SK-N-SH (cell line): Measurements from ENCODE around the gene RABEPK. TPM values are rescaled to one million over a fixed set of nuclear protein-coding genes. Genes with fewer than 3 reads are reported as not detected.

ENCODE experiments used
- CTCF ChIA-PET: fragments of 300-600, 350-600 bp; formaldehyde crosslinking; extraction: SDS; loops from one replicate; lab custom pipeline; 2021; lab: Yijun Ruan, JAX
- POLR2A ChIA-PET: fragments of 350-600 bp; sonication (Branson Sonifier 250); formaldehyde crosslinking; extraction: SDS; loops from one replicate; lab custom pipeline; 2020; ENCODE audit warnings: antibody characterized with exemption, inconsistent platforms; lab: Yijun Ruan, JAX
- DNase-seq: peaks from one replicate; pipeline ENCODE4 v3.0.0; 2012
- H2AFZ ChIP-seq: fragments of 200-600 bp; sonication (generic); 2 replicates; pipeline ENCODE4 v1.8.1; 2016; ENCODE audit warnings: antibody characterized with exemption, mild to moderate bottlenecking, low read depth
- H3F3A ChIP-seq: fragments of 200-600 bp; sonication (generic); replicated peaks from 2 replicates; pipeline ENCODE3; 2016; ENCODE audit warnings: antibody characterized with exemption, mild to moderate bottlenecking; ENCODE audit not compliant: insufficient read depth
- H3K27ac ChIP-seq, 2 experiments: fragments of 200-500 bp in 1 of 2; fragments of 200-600 bp in 1 of 2; sonication (Bioruptor generic) in 1 of 2; sonication (generic), shearing (Covaris generic) in 1 of 2; 2 replicates each; pipeline versions ENCODE4 v1.5.1 to v1.6.1; 2014 to 2016; ENCODE audit warnings: low read depth in 2 of 2, inconsistent platforms in 1 of 2, low read length in 1 of 2, mild to moderate bottlenecking in 1 of 2, mixed read lengths in 1 of 2
- H3K27me3 ChIP-seq: fragments of 200-600 bp; sonication (generic), shearing (Covaris generic); 2 replicates; pipeline ENCODE4 v1.6.1; 2016; ENCODE audit warnings: mixed run types; ENCODE audit not compliant: insufficient read depth
- H3K36me3 ChIP-seq, 2 experiments: fragments of 200-500 bp in 1 of 2; fragments of 200-600 bp in 1 of 2; sonication (Bioruptor generic) in 1 of 2; sonication (generic) in 1 of 2; replicated peaks in 1 of 2; 2 replicates each; pipeline versions ENCODE3 to v1.5.1; 2014 to 2016; ENCODE audit warnings: low read length in 1 of 2, mild to moderate bottlenecking in 1 of 2; ENCODE audit not compliant: insufficient read depth in 2 of 2, control insufficient read depth in 1 of 2
- H3K4me1 ChIP-seq, 2 experiments: fragments of 200-500 bp in 1 of 2; fragments of 200-600 bp in 1 of 2; sonication (Bioruptor generic) in 1 of 2; sonication (generic), shearing (Covaris generic) in 1 of 2; 2 replicates each; pipeline versions ENCODE4 v1.5.1 to v1.6.1; 2014 to 2016; ENCODE audit warnings: low read depth in 1 of 2, low read length in 1 of 2, mixed run types in 1 of 2; ENCODE audit not compliant: insufficient read depth in 2 of 2, control insufficient read depth in 1 of 2
- H3K4me2 ChIP-seq: fragments of 200-600 bp; sonication (generic), shearing (Covaris generic); 2 replicates; pipeline ENCODE4 v1.6.1; 2017; ENCODE audit warnings: mixed run types
- H3K4me3 ChIP-seq, 2 experiments: fragments of 200-500 bp in 1 of 2; fragments of 200-600 bp in 1 of 2; sonication (Bioruptor generic) in 1 of 2; sonication (generic), shearing (Covaris generic) in 1 of 2; 2 replicates each; pipeline versions ENCODE4 v1.5.1 to v1.8.1; 2014 to 2016; ENCODE audit warnings: low read depth in 2 of 2, inconsistent platforms in 1 of 2, low read length in 1 of 2, mild to moderate bottlenecking in 1 of 2, mixed read lengths in 1 of 2, moderate library complexity in 1 of 2
- H3K79me2 ChIP-seq: fragments of 200-600 bp; sonication (generic); 2 replicates; pipeline ENCODE4 v1.8.1; 2017; ENCODE audit warnings: mild to moderate bottlenecking; ENCODE audit not compliant: insufficient read depth
- H3K9ac ChIP-seq: fragments of 200-600 bp; sonication (generic); 2 replicates; pipeline ENCODE4 v1.6.1; 2017; ENCODE audit warnings: mixed run types
- H3K9me2 ChIP-seq: fragments of 200-600 bp; sonication (generic); 2 replicates; pipeline ENCODE4 v1.6.1; 2017; ENCODE audit warnings: mixed run types
- H3K9me3 ChIP-seq: fragments of 200-600 bp; sonication (generic); 2 replicates; pipeline ENCODE4 v1.6.1; 2017; ENCODE audit warnings: mixed run types, mild to moderate bottlenecking, moderate library complexity
- H4K20me1 ChIP-seq: fragments of 200-600 bp; sonication (generic); 2 replicates; pipeline ENCODE4 v1.6.1; 2017; ENCODE audit warnings: mild to moderate bottlenecking, mixed run types; ENCODE audit not compliant: insufficient read depth
- CHD2 ChIP-seq: fragments of 150-350 bp; IDR thresholded peaks from 2 replicates; pipeline ENCODE4 v1.6.1; 2018; ENCODE audit warnings: low read length; ENCODE audit not compliant: partially characterized antibody
- ELF1 ChIP-seq: IDR thresholded peaks from 2 replicates; pipeline ENCODE4 v1.4.0; 2012
- EP300 ChIP-seq, 2 experiments: IDR thresholded peaks; 2 replicates each; pipeline versions ENCODE4 v1.4.0 to v1.6.1; 2012; ENCODE audit warnings: borderline replicate concordance in 1 of 2, low read depth in 1 of 2, low read length in 1 of 2
- FOSL2 ChIP-seq: IDR thresholded peaks from 2 replicates; pipeline ENCODE4 v1.4.0; 2012; ENCODE audit warnings: low read depth, mild to moderate bottlenecking, moderate library complexity, borderline replicate concordance
- FOXJ3 ChIP-seq: sonication (generic); formaldehyde crosslinking; IDR thresholded peaks from 2 replicates; pipeline ENCODE4 v1.5.1; 2020; ENCODE audit warnings: mild to moderate bottlenecking, missing genetic modification reagents
- FOXM1 ChIP-seq: IDR thresholded peaks from 2 replicates; pipeline ENCODE4 v1.4.0; 2012; ENCODE audit warnings: low read depth, mild to moderate bottlenecking
- GATA2 ChIP-seq: sonication (generic); formaldehyde crosslinking; IDR thresholded peaks from 2 replicates; pipeline ENCODE4 v1.5.0; 2020; ENCODE audit warnings: mild to moderate bottlenecking, missing genetic modification reagents
- MEF2A ChIP-seq: IDR thresholded peaks from 2 replicates; pipeline ENCODE4 v1.4.0; 2012; ENCODE audit warnings: low read depth, borderline replicate concordance
- NFIC ChIP-seq: IDR thresholded peaks from 2 replicates; pipeline ENCODE4 v1.4.0; 2012; ENCODE audit warnings: borderline replicate concordance
- NRF1 ChIP-seq: IDR thresholded peaks from 2 replicates; pipeline ENCODE4 v1.6.1; 2012; ENCODE audit warnings: low read depth, mild to moderate bottlenecking, low read length
- POLR2AphosphoS5 ChIP-seq: IDR thresholded peaks from 2 replicates; pipeline ENCODE4 v1.6.1; 2012; ENCODE audit warnings: low read depth, low read length
- RCOR1 ChIP-seq: fragments of 150-350 bp; IDR thresholded peaks from 2 replicates; pipeline ENCODE4 v1.6.1; 2017; ENCODE audit warnings: antibody characterized with exemption, low read length
- RFX5 ChIP-seq: IDR thresholded peaks from 2 replicates; pipeline ENCODE4 v1.6.1; 2012; ENCODE audit warnings: mild to moderate bottlenecking, improper control_type of control experiment, low read length
- RXRA ChIP-seq: IDR thresholded peaks from 2 replicates; pipeline ENCODE4 v1.4.0; 2012; ENCODE audit warnings: low read depth, mild to moderate bottlenecking, borderline replicate concordance
- SIN3A ChIP-seq: IDR thresholded peaks from 2 replicates; pipeline ENCODE4 v1.6.1; 2012; ENCODE audit warnings: low read depth, mild to moderate bottlenecking, low read length, moderate library complexity, borderline replicate concordance
- SMC3 ChIP-seq: IDR thresholded peaks from 2 replicates; pipeline ENCODE4 v1.6.1; 2012; ENCODE audit warnings: low read depth, low read length, improper control_type of control experiment
- TEAD4 ChIP-seq: IDR thresholded peaks from 2 replicates; pipeline ENCODE4 v1.4.0; 2012; ENCODE audit warnings: mild to moderate bottlenecking, borderline replicate concordance; ENCODE audit not compliant: insufficient read depth
- YY1 ChIP-seq: IDR thresholded peaks from 2 replicates; pipeline ENCODE4 v1.4.0; 2012; ENCODE audit warnings: low read depth, mild to moderate bottlenecking
- WGBS: methylation state at CpG from one replicate; pipeline ENCODE4 v1.1.6; 2017; ENCODE audit warnings: low lambda C conversion rate; 5-methylcytosine and 5-hydroxymethylcytosine counted together
- polyA plus RNA-seq, 3 experiments: library from polyadenylated mRNA; depleted of rRNA; stranded (reverse); fragments of >200 nt; gene quantifications; 2 replicates each; pipeline ENCODE4 v1.2.3, GENCODE V29; 2012
- TF ChIP-seq, protein P1 (sequence below): fragments of 150-350 bp; IDR thresholded peaks from 2 replicates; pipeline ENCODE4 v1.6.1; 2016; ENCODE audit warnings: mild to moderate bottlenecking, low read depth, low read length
- TF ChIP-seq, protein P2 (sequence below): IDR thresholded peaks from 2 replicates; pipeline ENCODE4 v1.6.1; 2012; ENCODE audit warnings: mild to moderate bottlenecking, low read depth, low read length, moderate library complexity
- TF ChIP-seq, protein P3 (sequence below): IDR thresholded peaks from 2 replicates; pipeline ENCODE4 v1.4.0; 2012; ENCODE audit warnings: low read depth
- TF ChIP-seq, protein P4 (sequence below): fragments of 200-600 bp; sonication (generic); IDR thresholded peaks from 2 replicates; pipeline ENCODE4 v1.6.1; 2017; ENCODE audit warnings: antibody characterized with exemption, mild to moderate bottlenecking, moderate library complexity
- TF ChIP-seq, protein P5 (sequence below): IDR thresholded peaks from 2 replicates; pipeline ENCODE4; 2012

The RABEPK gene
- polyA plus RNA-seq, 1 of the 3 experiments (the other 2 are of a cell fraction) = 55.1 TPM

DNA sequence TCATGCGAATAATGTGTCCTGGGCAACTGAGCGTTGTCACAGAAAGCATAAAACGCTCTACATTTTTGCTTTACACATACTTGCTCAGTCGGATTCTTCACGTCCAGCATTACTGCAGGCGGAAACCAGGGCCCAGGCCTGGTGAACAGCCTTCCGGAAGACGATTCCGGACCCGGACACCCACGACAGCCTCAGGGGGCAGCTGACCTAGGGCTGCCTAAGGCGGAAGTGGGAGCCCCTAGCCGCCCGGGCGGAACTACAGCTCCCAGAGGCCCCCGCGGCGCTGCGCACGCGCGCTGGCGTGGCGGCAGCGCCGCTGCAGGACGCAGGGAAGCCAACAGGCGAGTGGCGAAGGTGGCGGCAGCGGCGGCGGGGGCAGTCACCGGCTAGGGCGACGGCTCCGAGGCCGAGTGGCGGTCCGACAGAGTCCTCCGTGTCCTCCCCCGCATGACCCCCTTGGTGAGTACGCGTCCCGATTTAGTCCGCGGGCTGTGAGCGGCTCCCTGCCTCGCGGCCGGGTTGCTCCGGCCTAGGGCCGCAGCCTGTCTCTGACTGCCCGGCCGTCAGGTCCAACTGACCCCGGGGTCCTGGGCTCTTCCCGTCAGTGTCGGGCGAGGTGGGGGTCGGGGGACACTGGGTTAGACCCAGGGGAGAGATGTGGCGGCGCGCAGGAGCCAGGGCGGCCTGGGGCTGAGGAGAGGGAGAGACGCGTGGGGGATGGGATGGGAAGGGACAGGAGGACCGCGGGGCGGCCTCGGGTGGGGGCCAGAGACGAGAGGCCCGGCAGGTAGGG lies 61.4 kb downstream of the RABEPK start, which contains the start of gene GAPVD1:
Gene GAPVD1 (plus strand): TSS at position 326 of the 793 bp plus-strand sequence. CDS start 37,096 bp downstream, outside the sequence.
- ChIA-PET CTCF (interaction anchor here (0.7 to 1.1 kb wide), 8 partner anchors 11 to 108 kb away, joined by 3 to 6 read pairs (median 3); no protein-coding TSS in a partner anchor), POLR2A (interaction anchor here (2.8 kb wide), 1 partner anchor 21 kb away, joined by 35 read pairs; the partner anchor contains the start of gene HSPA5)
- H3K79me2 ChIP-seq = peaks cover 50% of the 10 kb centered on the region
- TF ChIP-seq, protein P1, sequence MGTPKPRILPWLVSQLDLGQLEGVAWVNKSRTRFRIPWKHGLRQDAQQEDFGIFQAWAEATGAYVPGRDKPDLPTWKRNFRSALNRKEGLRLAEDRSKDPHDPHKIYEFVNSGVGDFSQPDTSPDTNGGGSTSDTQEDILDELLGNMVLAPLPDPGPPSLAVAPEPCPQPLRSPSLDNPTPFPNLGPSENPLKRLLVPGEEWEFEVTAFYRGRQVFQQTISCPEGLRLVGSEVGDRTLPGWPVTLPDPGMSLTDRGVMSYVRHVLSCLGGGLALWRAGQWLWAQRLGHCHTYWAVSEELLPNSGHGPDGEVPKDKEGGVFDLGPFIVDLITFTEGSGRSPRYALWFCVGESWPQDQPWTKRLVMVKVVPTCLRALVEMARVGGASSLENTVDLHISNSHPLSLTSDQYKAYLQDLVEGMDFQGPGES = no peak
- no peak for TF ChIP-seq RFX5
- 0 out of 2 replicates have a peak, but pooled peaks have one; percentile 38 for TF ChIP-seq YY1
- peak; percentile 91 for TF ChIP-seq NRF1
- TF ChIP-seq, protein P2, sequence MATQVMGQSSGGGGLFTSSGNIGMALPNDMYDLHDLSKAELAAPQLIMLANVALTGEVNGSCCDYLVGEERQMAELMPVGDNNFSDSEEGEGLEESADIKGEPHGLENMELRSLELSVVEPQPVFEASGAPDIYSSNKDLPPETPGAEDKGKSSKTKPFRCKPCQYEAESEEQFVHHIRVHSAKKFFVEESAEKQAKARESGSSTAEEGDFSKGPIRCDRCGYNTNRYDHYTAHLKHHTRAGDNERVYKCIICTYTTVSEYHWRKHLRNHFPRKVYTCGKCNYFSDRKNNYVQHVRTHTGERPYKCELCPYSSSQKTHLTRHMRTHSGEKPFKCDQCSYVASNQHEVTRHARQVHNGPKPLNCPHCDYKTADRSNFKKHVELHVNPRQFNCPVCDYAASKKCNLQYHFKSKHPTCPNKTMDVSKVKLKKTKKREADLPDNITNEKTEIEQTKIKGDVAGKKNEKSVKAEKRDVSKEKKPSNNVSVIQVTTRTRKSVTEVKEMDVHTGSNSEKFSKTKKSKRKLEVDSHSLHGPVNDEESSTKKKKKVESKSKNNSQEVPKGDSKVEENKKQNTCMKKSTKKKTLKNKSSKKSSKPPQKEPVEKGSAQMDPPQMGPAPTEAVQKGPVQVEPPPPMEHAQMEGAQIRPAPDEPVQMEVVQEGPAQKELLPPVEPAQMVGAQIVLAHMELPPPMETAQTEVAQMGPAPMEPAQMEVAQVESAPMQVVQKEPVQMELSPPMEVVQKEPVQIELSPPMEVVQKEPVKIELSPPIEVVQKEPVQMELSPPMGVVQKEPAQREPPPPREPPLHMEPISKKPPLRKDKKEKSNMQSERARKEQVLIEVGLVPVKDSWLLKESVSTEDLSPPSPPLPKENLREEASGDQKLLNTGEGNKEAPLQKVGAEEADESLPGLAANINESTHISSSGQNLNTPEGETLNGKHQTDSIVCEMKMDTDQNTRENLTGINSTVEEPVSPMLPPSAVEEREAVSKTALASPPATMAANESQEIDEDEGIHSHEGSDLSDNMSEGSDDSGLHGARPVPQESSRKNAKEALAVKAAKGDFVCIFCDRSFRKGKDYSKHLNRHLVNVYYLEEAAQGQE = no peak
- TF ChIP-seq NFIC = no peak
- TF ChIP-seq SIN3A = no peak
- peak; percentile 98 for TF ChIP-seq ELF1
- TF ChIP-seq RXRA = no peak
- TF ChIP-seq, protein P3, sequence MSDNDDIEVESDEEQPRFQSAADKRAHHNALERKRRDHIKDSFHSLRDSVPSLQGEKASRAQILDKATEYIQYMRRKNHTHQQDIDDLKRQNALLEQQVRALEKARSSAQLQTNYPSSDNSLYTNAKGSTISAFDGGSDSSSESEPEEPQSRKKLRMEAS = peak; percentile 31; the same call in 1 of the 2 replicates
- no peak for TF ChIP-seq EP300 (IDR thresholded peaks at IDR 0.05; ENCODE audit: borderline replicate concordance in 1 of 2, low read depth in 1 of 2, low read length in 1 of 2)
- peak; percentile 16; the same call in 1 of the 2 replicates for TF ChIP-seq POLR2AphosphoS5
- TF ChIP-seq GATA2 = no peak
- TF ChIP-seq CHD2 = peak; percentile 66
- TF ChIP-seq, protein P4, sequence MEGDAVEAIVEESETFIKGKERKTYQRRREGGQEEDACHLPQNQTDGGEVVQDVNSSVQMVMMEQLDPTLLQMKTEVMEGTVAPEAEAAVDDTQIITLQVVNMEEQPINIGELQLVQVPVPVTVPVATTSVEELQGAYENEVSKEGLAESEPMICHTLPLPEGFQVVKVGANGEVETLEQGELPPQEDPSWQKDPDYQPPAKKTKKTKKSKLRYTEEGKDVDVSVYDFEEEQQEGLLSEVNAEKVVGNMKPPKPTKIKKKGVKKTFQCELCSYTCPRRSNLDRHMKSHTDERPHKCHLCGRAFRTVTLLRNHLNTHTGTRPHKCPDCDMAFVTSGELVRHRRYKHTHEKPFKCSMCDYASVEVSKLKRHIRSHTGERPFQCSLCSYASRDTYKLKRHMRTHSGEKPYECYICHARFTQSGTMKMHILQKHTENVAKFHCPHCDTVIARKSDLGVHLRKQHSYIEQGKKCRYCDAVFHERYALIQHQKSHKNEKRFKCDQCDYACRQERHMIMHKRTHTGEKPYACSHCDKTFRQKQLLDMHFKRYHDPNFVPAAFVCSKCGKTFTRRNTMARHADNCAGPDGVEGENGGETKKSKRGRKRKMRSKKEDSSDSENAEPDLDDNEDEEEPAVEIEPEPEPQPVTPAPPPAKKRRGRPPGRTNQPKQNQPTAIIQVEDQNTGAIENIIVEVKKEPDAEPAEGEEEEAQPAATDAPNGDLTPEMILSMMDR = peak; percentile 39
- TF ChIP-seq RCOR1 = no peak
- no peak for TF ChIP-seq TEAD4
- no peak for TF ChIP-seq FOXM1
- TF ChIP-seq FOXJ3 = no peak
- TF ChIP-seq, protein P5, sequence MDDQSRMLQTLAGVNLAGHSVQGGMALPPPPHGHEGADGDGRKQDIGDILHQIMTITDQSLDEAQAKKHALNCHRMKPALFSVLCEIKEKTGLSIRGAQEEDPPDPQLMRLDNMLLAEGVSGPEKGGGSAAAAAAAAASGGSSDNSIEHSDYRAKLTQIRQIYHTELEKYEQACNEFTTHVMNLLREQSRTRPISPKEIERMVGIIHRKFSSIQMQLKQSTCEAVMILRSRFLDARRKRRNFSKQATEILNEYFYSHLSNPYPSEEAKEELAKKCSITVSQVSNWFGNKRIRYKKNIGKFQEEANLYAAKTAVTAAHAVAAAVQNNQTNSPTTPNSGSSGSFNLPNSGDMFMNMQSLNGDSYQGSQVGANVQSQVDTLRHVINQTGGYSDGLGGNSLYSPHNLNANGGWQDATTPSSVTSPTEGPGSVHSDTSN = no peak
- no peak for TF ChIP-seq FOSL2
- no peak for TF ChIP-seq MEF2A
- no peak for TF ChIP-seq SMC3

More for the DNA sequence above, 61.4 kb downstream of the RABEPK start, which contains the start of gene GAPVD1:
- WGBS = 16% methylated on average over 19 of the region's 72 CpGs
- DNase-seq = peak; percentile 99
- peaks cover 4% of the 10 kb centered on the region; the same call in 1 of the 2 replicates for H4K20me1 ChIP-seq
- H3K9me2 ChIP-seq = no peaks in the 10 kb centered on the region
- no peaks in the 10 kb centered on the region for H3K36me3 ChIP-seq
- peak within 1 kb of the TSS; percentile 50 to 55; a peak in 2 of 4 replicates for H3K27ac ChIP-seq
- peak within 1 kb of the TSS; percentile 82 to 99 for H3K4me3 ChIP-seq
- no peaks in the 10 kb centered on the region; a peak in 2 of 4 replicates for H3K4me1 ChIP-seq
- no peaks in the 10 kb centered on the region for H3K27me3 ChIP-seq
- no peaks in the 10 kb centered on the region for H3K9me3 ChIP-seq
- H2AFZ ChIP-seq = peak within 1 kb of the TSS; percentile 98
- H3F3A ChIP-seq = no peaks in the 10 kb centered on the region
- peak within 1 kb of the TSS; percentile 79 for H3K4me2 ChIP-seq
- H3K9ac ChIP-seq = peak within 1 kb of the TSS; percentile 89
